Epithelial cell of prostate (primary cell): ENCODE data around the gene FRYL.
"Not testable (repeated sequence)": the region's sequence is repeated elsewhere in the genome, so short reads cannot be mapped to it uniquely, and the experiment has no call there.

ENCODE experiments used
- DNase-seq: peaks from one replicate; pipeline ENCODE4 v3.0.0-alpha.2; 2011; ENCODE audit warnings: low read depth, low spot score
- H3K27ac ChIP-seq: fragments of 450-650 bp; 2 replicates; pipeline ENCODE4 v1.5.1; 2017; ENCODE audit warnings: mild to moderate bottlenecking

The FRYL gene

DNA sequence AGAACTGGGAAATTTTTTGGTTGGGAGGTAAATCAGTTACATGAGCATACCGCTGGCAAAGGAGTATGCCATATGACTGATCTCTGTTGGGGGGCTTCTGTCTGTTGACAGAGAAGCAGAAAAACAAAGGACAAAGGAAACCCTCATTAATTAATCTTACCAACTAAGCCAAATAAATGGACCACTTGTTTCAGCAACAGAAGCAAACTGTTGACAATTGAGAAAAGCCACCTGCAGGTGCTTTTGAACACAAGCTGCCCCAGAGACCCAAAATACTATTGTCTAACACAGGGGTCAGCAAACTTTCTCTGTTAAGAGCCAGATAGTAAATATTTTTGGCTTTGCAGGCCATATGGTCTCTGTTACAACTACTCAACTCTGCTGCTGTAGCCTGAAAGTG, 7.0 kb upstream of the FRYL start:
- no peak for DNase-seq
- no peak overlapping the region for H3K27ac ChIP-seq

DNA sequence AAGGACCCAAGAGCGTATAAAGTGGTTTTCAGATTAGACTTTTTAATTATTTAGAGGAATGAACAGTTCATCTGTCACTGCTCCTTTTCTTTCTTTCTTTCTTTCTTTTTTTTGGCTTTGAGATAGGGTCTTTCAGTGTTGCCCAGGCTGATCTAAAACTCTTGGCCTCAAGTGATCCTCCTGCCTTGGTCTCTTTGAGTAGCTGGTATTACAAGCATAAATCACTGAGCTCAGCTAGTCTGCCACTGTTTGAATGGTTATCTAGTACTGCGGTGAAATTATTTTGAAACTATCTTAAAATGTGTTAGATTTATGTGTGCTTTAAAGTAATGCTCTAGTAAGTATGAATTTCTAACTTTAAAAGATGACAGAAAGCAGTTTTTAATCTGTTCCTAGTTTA, 6.5 kb upstream of the FRYL start:
- no peak overlapping the region for H3K27ac ChIP-seq
- DNase-seq: no peak

DNA sequence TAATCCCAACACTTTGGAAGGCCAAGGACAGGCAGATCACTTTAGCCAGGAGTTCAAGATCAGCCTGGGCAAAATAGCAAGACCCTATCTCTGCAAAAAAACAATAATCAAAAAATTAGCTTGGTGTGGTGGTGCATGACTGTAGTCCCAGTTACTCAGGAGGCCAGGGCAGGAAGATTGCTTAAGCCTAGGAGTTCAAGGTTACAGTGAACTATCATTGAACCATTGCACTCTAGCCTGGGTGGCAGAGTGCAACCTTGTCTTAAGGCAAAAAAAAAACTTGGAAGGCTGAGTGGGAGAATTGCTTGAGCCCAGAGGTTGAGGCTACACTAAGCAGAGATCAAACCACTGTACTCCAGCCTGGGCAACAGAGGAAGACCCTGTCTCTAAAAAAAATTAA, 5.2 kb upstream of the FRYL start:
- DNase-seq: no peak
- no peak overlapping the region for H3K27ac ChIP-seq

DNA sequence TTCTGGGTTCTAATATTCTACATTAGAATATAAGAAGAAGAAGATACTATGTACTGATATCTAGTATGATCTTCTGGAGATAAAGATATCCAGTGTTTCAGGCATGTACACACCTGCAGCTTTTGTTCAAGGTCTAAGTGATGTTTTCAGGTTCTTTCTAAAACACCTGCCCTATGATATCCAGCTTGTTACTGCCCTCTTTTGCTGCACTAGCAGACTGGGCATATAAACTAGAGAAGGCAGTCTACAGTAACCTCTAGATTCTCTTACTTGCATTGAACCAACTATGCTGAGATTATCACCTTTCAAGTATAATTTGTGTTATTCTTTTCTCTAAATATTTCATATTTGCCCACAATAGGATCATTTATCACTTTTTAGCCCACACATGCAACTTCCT, 1.9 kb upstream of the FRYL start:
- no peak for DNase-seq
- no peak overlapping the region for H3K27ac ChIP-seq

DNA sequence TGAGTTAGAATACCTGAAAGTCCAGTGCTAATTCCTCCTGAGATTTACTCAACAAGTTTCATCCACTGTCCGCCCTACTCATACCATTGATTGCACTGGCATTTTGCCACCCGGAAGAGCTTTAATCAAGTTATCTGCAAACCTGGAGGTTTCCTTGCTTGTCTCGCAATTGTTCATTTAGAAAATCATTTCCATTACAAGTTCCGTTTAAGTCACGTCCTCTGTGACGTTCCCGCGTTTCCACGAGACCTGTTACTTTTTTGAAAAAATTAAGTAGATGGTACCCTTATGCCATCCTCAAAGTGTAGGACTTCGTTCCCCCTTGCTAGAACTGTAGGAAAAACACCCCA, 761 bp upstream of the FRYL start:
- peak overlapping the region; percentile 94 for H3K27ac ChIP-seq
- DNase-seq: no peak

DNA sequence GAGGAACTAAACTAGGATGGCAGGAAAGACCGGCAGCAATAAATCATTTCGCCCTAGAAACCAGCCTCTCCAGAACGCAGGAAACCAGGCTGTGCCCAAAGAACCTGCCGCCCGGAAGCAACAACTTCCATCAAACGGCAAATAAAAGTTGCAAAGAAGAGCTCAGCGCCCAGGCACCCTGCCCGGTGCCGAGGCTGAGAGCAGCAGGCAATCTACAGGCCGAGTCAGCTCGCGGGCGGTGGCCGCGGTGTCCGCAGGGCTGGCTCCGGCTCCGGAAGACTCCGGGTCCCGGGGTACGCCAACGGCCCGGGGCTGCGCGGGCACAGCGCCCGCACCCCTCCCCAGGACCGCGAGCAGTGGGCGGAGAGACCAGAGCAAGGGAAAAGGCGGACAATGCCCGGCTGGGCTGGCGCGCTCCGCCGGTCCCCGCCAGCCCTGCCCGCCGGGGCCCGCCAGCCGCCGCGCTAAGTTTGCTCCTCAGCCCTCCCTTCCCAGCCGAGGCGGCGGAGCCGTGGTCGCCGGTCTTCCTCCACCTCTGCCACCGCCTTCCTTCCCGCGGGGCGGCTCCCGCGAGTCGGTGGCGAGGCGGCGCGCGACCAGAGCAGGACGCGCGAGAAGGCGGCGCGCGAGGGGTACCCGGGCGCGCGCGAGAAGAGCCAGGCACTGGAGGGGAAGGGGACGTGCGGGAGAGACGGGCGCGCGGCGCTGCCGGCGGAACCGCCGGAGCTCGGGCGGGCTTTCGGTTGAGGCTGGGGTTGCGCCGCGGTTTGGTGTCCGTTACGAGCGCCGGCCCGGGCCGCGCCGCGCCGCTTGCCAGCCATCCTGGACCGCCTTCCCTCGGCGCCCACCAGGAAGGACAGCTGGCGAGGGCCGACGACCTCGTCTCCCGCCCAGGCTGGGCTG, 733 bp downstream of the FRYL start:
- peak overlapping the region; percentile 94 for H3K27ac ChIP-seq
- no peak for DNase-seq

DNA sequence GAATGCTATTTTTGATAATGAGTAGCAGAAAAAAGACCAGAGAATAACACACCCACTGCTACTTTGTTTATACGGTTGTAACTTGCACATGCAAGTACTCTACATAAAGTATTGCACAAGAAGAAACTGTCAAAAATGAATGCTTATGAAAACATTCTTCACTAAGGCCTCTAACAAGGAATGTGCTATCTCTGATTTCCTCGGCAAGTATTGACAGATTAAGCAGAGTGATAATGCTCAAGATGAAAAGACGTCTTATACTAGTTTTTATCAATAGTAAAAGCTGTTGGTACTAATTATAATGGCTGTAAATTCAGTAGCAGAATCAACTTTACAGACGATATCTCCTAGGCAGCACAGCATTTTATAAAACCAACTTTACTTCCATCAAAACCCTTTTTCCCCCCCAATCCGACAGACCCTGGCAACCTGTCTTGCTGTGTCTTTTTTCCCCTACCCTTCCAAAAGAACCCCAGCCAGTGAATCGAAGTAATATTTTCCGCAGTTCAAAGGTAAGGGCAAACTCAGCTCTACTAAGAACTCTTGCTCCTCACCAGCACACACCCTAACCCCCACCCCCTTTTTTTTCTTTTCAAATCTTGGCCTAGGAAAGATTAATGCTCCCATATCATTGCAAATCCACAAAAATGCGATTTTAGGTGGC, 1.5 kb downstream of the FRYL start:
- H3K27ac ChIP-seq: peak overlapping the region; percentile 94
- DNase-seq: no peak

DNA sequence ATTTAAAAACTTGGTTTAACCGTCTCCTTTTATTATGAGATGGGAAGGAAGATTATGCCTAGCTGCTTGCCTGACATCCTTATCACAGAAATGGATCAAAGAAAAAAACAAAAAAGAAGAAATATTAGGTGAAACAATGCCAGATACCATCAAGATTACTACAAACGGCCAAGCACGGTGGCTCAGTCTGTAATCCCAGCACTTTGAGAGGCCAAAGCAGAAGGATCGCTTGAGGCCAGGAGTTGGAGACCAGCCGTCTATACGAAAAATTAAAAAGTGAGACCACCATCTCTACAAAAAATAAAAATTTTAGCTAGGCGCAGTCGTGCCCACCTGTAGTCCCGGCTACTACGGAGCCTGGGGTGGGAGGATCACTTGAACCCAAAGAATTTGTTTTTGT, 2.3 kb downstream of the FRYL start:
- no peak for DNase-seq

DNA sequence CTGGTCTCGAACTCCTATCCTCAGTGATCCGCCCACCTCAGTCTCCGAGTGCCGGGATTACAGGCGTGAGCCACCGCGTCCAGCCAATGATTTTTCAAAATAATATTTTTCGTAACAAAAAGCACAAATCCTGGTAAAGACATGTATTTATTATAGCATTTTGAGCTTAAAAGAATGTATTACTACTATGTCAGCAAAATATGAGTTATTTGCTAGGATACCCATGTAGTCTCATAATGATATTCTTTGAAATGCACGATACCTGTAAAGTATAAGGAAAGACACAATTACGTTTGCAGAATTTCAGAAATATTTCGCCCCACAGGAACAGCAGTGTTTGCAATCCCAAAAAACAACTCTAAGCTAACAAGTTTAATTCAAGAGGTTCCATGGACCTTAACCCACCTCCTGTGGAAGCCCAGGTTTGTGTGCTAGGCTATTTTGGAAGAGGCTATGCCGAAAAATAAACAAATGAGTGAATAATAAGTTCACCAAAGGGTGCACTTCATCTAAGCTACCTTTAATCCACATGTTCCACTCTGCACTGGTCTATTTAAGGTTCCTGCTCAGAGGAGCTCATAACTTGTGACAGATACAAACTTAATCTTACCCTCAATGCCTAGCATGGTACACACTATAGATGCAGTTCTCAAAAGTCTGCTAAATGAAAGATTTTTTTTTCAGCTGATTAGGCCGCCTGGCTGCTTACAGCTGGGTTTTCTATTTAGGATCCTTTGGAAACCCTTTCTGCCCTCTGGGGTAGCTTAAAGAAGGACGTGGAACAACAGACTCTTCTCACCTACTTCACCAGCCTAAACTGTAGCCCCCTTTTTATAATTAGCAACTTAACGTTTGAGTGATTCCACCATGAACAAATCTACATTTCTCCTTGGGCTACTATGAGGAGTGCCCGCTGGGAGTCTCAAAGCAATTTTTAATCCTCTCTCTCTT, 5.0 kb downstream of the FRYL start:
- no peak overlapping the region for H3K27ac ChIP-seq
- DNase-seq: no peak

More for the DNA sequence above, 2.3 kb downstream of the FRYL start:
- H3K27ac ChIP-seq: no peak overlapping the region

DNA sequence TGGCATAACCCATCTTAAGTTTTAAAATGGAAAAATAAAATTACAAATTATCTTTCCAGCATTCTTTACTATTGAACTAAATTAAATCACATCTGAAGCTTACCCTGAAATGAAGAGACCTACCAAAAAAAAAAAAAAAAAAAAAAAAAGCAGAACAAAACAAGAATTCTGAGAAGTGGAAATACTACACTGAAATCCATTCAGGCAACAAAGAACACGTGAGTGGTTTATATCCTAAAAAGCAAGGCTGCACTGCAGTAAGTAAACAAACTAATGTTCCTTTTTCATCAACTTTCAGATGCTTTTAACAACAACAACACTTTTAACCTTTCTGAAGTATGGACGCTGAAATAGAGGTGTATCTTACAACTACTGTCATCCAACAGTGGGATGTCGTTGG, 7.5 kb downstream of the FRYL start:
- H3K27ac ChIP-seq: peak overlapping the region; percentile 57
- DNase-seq: no peak

DNA sequence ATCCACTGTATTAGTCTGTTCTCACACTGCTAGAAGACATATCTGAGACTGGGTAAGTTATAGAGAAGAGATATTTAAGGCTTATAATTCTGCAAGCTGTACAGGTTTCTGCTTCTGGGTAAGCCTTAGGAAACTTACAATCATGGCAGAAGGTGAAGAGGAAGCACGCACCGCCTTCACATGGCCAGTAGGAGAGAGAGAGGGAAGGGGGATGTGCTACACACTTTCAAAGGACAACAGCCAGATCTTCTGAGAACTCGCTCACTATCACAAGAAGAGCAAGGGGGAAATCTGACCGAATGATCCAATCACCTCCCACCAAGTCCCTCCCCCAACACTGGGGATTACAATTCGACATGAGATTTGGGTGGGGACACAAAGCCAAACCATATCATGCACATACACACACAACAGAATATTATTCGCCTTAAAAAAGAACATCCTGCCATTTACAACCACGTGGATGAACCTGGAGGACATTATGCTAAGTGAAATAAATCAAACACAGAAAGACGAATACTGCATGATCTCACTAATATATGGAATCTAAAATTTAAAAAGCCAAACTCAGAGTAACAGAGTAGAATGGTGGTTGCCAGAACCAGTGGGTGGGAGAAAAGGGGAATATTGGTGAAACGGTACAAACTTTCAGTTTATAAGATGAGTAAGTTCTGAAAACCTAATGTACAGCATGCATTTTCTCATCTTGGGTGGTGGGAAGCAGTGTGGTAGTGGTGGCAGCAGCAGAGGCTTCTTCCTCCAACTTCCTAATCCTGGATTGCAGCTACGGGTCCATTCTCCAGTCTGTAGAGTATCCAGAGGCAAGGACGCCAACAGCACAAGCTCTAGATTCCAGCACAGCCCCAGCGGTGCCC, 12.8 kb downstream of the FRYL start:
- H3K27ac ChIP-seq: no peak overlapping the region
- no peak for DNase-seq

DNA sequence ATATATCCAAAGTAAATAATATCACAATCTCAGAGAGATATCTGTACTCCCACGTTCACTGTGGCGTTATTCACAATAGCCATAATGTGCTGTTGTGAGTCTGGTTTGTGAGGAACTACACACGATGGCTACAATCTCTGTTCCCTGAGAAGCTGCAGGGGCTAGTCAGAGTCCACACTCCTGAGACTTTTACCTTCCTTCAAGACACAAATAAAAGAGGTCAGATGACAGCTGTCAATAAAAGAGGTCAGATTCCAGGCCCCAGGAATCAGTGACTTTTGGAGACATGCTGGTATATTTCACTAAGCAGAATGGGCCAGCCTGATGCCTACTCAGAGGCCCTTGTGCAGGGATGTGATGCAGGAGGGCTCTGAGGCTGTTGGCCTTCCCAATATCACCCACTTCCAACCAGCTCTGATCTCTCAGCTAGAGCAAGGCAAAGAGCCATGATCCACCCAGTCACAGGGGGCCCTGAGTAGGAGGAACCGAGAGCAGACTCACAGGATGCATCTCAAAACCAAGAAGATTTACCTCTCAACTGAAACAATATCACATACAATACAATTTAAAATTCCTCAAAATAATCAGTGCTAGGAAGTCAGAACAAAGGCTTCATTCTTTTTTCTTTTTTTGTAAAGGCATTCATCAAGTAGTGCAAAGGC, 13.8 kb downstream of the FRYL start:
- H3K27ac ChIP-seq: no peak overlapping the region
- no peak for DNase-seq

DNA sequence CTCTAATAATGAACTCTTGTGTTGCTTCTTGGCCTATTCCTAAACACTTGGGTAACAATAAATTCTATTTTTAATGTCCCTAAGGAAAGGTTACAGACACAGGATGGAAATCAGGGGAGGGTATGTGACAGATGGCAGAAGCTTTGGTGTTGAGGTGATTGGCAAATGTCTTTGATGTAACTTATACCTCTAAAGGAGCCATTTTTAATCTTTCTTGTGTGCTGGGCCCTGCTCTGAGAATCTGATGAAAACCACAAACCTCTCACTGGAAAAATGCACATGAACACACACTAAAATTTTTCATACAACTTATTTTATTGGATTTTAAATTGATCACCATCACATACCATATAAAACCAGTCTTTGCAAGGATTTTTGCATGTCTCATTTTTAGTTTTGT, 17.7 kb downstream of the FRYL start:
- DNase-seq: no peak
- no peak overlapping the region for H3K27ac ChIP-seq

DNA sequence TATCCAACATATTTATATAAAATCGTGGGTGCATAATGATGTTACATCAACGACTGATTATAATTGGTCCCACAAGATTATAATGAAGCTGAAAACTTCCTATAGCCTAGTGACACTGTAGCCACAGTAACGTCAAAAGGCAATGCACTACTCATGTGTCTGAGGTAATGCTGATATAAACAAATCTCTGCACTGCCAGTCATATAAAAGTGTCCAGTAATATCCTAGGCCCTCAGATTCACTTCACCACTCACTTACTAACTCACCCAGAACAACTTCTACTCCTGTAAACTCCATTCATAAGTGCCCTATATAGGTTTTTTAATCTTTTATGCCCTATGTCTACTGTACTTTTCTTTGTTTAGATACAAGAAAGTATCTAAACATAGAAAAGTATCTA, 18.8 kb downstream of the FRYL start:
- DNase-seq: no peak
- H3K27ac ChIP-seq: no peak overlapping the region

DNA sequence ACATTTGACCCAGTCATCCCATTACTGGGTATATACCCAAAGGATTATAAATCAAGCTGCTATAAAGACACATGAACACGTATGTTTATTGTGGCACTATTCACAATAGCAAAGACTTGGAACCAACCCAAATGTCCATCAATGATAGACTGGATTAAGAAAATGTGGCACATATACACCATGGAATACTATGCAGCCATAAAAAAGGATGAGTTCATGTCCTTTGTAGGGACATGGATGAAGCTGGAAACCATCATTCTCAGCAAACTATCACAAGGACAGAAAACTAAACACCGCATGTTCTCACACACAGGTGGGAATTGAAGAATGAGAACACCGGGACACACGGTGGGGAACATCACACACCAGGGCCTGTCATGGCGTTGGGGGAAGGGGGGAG, 21.4 kb downstream of the FRYL start:
- not testable (repeated sequence) for H3K27ac ChIP-seq

DNA sequence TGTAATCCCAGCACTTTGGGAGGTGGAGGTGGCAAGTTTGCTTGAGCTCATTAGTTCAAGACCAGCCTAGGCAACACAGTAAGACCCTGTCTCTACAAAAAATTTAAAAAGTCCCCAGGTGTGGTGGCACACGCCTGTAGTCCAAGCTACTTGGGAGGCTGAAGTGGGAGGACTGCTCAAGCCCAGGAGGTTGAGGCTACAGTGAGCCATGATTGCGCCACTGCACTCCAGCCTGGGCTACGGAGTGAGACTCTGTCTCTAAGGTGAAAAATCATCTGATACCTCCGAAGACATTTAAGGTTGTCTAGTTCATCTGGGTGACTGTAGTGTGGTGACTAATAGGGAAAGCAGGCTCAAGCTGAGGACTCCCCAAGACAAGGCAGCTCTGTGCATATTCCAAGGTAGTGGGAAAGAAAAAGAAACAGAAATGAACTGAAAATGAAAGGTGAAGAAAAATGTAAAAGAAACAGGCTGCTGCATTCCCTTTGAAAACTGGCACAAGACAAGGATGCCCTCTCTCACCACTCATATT, 23.3 kb downstream of the FRYL start:
- peak overlapping the region; percentile 60 for H3K27ac ChIP-seq

More for the DNA sequence above, 21.4 kb downstream of the FRYL start:
- DNase-seq: not testable (repeated sequence)

DNA sequence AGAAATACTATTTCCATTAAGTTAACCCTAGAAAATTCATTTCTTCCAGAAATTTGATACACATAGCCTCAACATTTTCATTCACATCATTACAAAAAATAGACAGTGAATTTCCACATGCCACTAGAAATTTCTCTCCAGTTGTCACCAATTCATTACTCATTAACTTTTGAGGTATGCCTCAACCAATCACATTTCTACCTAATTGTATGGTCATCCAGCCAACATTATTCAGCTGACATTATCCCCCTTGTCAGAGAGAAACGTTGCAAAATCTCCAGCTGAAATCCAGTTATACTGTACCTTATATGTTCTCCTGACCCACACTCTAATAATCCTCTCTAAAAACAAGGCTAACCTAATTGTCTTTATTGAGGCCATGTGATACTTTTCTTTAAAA, 24.8 kb downstream of the FRYL start:
- no peak for DNase-seq
- H3K27ac ChIP-seq: no peak overlapping the region

More for the DNA sequence above, 23.3 kb downstream of the FRYL start:
- no peak for DNase-seq

DNA sequence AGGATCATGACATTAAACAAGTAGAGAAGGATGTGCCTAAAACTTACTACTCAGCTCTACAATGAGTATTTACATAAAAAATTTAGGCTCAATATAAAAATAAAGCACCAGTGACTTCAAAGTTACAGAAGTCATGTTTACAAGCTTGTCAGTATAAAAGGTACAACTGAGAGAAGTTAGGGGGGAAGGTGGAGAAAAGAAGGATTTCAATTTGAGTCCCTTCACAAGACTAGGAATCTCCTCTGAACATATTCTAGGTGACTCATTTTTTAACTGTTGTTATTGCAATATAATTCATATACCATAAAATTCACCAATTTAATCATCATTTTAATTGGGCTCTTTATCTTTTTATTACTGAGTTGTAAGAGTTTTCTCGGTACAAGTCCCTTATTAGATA, 26.9 kb downstream of the FRYL start:
- DNase-seq: no peak
- no peak overlapping the region for H3K27ac ChIP-seq

DNA sequence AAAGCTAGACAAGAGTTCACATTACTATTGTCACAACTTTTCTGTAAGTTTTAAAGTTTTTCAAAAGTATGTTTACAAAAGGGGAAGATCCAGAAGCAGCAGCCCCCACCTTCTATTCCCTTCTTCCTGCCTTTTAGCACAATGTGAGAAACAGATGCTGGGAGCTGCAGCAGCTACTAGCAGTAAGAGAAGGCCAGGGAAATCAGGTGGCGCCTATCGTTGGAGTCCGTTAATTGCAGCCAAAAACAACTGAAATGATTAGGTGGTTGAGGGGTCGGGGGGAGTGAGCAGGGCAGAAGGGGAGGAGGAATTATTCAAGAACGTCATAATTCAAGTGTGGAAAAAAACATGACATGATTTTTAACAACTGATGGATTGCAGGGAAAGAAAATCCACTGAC, 27.4 kb downstream of the FRYL start:
- H3K27ac ChIP-seq: no peak overlapping the region
- no peak for DNase-seq
